Upper lobe of right lung (tissue), 1 donor: ENCODE results near the gene ITGAE. TPM values are rescaled to one million over a fixed set of nuclear protein-coding genes. Genes with fewer than 3 reads are reported as not detected.
A peak's percentile ranks its signal among the peaks of the same experiment; 100 is the strongest.

Experiments
- ATAC-seq: fragments of 200-7000 bp; cut with Tn5 transposase; one replicate; pipeline ENCODE4 v1.9.1; 2020; ENCODE audit warnings: mild to moderate bottlenecking, moderate library complexity
- DNase-seq: peaks from one replicate; pipeline ENCODE4 v3.0.0-alpha.2; 2020
- H3K27ac ChIP-seq: fragments of 200-600 bp; one replicate; pipeline ENCODE4 v1.8.0; 2022
- H3K27me3 ChIP-seq: fragments of 200-600 bp; one replicate; pipeline ENCODE4 v1.8.0; 2022; ENCODE audit warnings: mild to moderate bottlenecking
- H3K36me3 ChIP-seq: fragments of 200-600 bp; one replicate; pipeline ENCODE4 v1.8.0; 2022
- H3K4me1 ChIP-seq: fragments of 200-600 bp; one replicate; pipeline ENCODE4 v1.8.0; 2022
- H3K4me3 ChIP-seq: fragments of 200-600 bp; one replicate; pipeline ENCODE4 v1.8.0; 2022; ENCODE audit warnings: mild to moderate bottlenecking
- H3K9me3 ChIP-seq: fragments of 200-600 bp; one replicate; pipeline ENCODE4 v1.8.0; 2022
- CTCF ChIP-seq: fragments of 200-600 bp; IDR thresholded peaks from one replicate; pipeline ENCODE4 v1.8.0; 2022; ENCODE audit warnings: antibody characterized with exemption
- intact Hi-C: fragments of 100-400 bp; cut with DNase I; formaldehyde crosslinking; loops from one replicate; pipeline ENCODE4 v1.11.0; 2022
- total RNA-seq: library from RNA; stranded (reverse); fragmentation: NEBNext Ultra II Directional; extraction: Animal tissue kit (Norgen Biotek cat#: 25700); gene quantifications from one replicate; pipeline ENCODE4 v1.2.1, GENCODE V29; 2021
- donor health status: DM: no; HTN: yes; CAD: no; lungs with severe emphysema.

Gene ITGAE
- total RNA-seq, 1 donor from 2014 or later: 24.2 TPM

GRCh38 chr17:3773966-3774365, 27.0 kb downstream of the ITGAE start:
- Histone ChIP-seq H3K27ac (no peak overlapping the region), H3K4me3 (no peak overlapping the region), H3K36me3 (no peaks in the 10 kb centered on the region), H3K27me3 (no peaks in the 10 kb centered on the region), H3K9me3 (no peaks in the 10 kb centered on the region), H3K4me1 (no peaks in the 10 kb centered on the region)
- intact Hi-C loops: no loop called here
- no peak for TF ChIP-seq CTCF
- no peak for ATAC-seq
- DNase-seq: no peak

GRCh38 chr17:3773511-3773910, 27.5 kb downstream of the ITGAE start:
- intact Hi-C loops: no loop called here
- no peak for DNase-seq
- Histone ChIP-seq H3K9me3 (no peaks in the 10 kb centered on the region), H3K27me3 (no peaks in the 10 kb centered on the region), H3K27ac (no peak overlapping the region), H3K4me3 (no peak overlapping the region), H3K36me3 (no peaks in the 10 kb centered on the region), H3K4me1 (no peaks in the 10 kb centered on the region)
- no peak for TF ChIP-seq CTCF
- no peak for ATAC-seq

DNA sequence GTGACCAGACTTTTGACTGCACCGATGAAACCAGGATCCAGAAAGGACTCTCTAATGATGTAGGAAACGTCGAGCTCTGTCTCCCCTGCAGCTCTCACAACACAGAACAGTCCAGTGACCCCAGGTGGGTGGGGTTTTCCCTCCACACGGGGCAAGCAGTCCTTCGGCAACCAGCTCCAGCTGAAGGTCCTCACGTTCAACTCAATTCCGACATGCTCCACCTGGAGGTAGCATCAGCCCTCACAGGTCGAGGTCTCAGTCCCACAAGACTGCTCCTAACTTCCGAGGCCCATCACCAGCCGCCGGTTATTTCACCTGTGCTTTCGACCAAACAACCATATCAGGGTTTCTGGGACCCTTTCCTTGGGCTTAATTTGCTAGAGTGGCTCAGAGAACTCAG, 28.2 kb downstream of the ITGAE start:
- Histone ChIP-seq H3K36me3 (no peaks in the 10 kb centered on the region), H3K27ac (no peak overlapping the region), H3K4me1 (no peaks in the 10 kb centered on the region), H3K4me3 (no peak overlapping the region), H3K27me3 (no peaks in the 10 kb centered on the region), H3K9me3 (no peaks in the 10 kb centered on the region)
- no peak for TF ChIP-seq CTCF
- ATAC-seq: no peak
- no peak for DNase-seq
- intact Hi-C loops: no loop called here

GRCh38 chr17:3771140-3771539, 29.8 kb downstream of the ITGAE start:
- DNase-seq: no peak
- intact Hi-C loops: no loop called here
- H3K27me3 ChIP-seq: no peaks in the 10 kb centered on the region

GRCh38 chr17:3770466-3770865, 30.5 kb downstream of the ITGAE start:
- no peaks in the 10 kb centered on the region for H3K9me3 ChIP-seq
- ATAC-seq: peak; percentile 52
- no peaks in the 10 kb centered on the region for H3K4me1 ChIP-seq
- no peak overlapping the region for H3K27ac ChIP-seq
- no peak for TF ChIP-seq CTCF
- no peak for DNase-seq
- no peak overlapping the region for H3K4me3 ChIP-seq
- no peaks in the 10 kb centered on the region for H3K27me3 ChIP-seq
- intact Hi-C loops: no loop called here
- H3K36me3 ChIP-seq: no peaks in the 10 kb centered on the region

More at GRCh38 chr17:3771140-3771539, 29.8 kb downstream of the ITGAE start:
- H3K27ac ChIP-seq: no peak overlapping the region
- H3K36me3 ChIP-seq: no peaks in the 10 kb centered on the region
- no peaks in the 10 kb centered on the region for H3K9me3 ChIP-seq
- TF ChIP-seq CTCF: no peak
- H3K4me1 ChIP-seq: no peaks in the 10 kb centered on the region
- no peak overlapping the region for H3K4me3 ChIP-seq
- no peak for ATAC-seq

GRCh38 chr17:3768769-3769168, 32.2 kb downstream of the ITGAE start:
- Histone ChIP-seq H3K9me3 (no peaks in the 10 kb centered on the region), H3K27ac (no peak overlapping the region), H3K4me1 (no peaks in the 10 kb centered on the region), H3K36me3 (no peaks in the 10 kb centered on the region), H3K27me3 (no peaks in the 10 kb centered on the region), H3K4me3 (no peak overlapping the region)
- ATAC-seq (no peak), DNase-seq (no peak)
- no peak for TF ChIP-seq CTCF
- intact Hi-C loops: no loop called here
